ENCODE data around the gene GALE. TPM values are rescaled to one million over a fixed set of nuclear protein-coding genes. Genes with fewer than 3 reads are reported as not detected.

GALE gene
- total and polyA plus RNA-seq, 2 of the 13 experiments (the other 11 are each of a cell fraction or from before 2014, with no cell fraction given): 85.2 to 88.4 TPM

- H3K4me3 ChIP-seq (replicated peaks in 1 of 3; ENCODE audit: insufficient read depth in 1 of 3, low read depth in 2 of 3, low read length in 3 of 3): no peak overlapping the region
- H3K36me3 ChIP-seq (replicated peaks in 1 of 2; ENCODE audit: control insufficient read depth in 1 of 2, insufficient read depth in 2 of 2, low read length in 2 of 2): peaks cover 16 to 44% of the 10 kb centered on the region in 2 experiments; a peak in 4 of 5 replicates
- peaks cover 7% of the 10 kb centered on the region; the same call in 1 of the 2 replicates for H4K20me1 ChIP-seq (ENCODE audit: insufficient read depth, low read length)
- H3K4me1 ChIP-seq (ENCODE audit: insufficient read depth, low read length): peaks cover 44% of the 10 kb centered on the region
- peaks cover 22% of the 10 kb centered on the region for H3K79me2 ChIP-seq (ENCODE audit: insufficient read depth, low read length)
- H3K9me3 ChIP-seq (ENCODE audit: low read length): no peaks in the 10 kb centered on the region
- H2AFZ ChIP-seq (ENCODE audit: low read length): no peak overlapping the region
- no TSS peak for BruUV-seq (replicated peaks)
- H3K27ac ChIP-seq (ENCODE audit: extremely low read length, insufficient read depth, low read length): no peak overlapping the region
- FAIRE-seq (no peak), DNase-seq (ENCODE audit: low spot score) (no peak), ATAC-seq (no peak)
- H3K27me3 ChIP-seq (ENCODE audit: control insufficient read depth in 1 of 2, insufficient read depth in 2 of 2, low read length in 2 of 2): no peaks in the 10 kb centered on the region; a peak in 1 of 5 replicates
- H3K4me2 ChIP-seq (ENCODE audit: low read depth, low read length): no peak overlapping the region
- POLR2A ChIA-PET: interaction anchor here (0.6 to 10.9 kb wide), 2 partner anchors 17 to 31 kb away, joined by 3 to 154 read pairs; partner anchors contain the start of genes HMGCL and PITHD1
- in situ Hi-C loops (cut with HindIII; ENCODE audit: extremely low pct_ligation_motif_present, low pct_unique_long_range_greater_than_20kb) (no loop called here), intact Hi-C loops (cut with micrococcal nuclease; ENCODE audit: unreplicated experiment) (no loop called here)
- CTCF ChIA-PET (ENCODE audit: low intra/inter-chr PET ratio, low total read pairs): no interaction called here
- 97% methylated on average over 11 of the region's 21 CpGs for WGBS (ENCODE audit: low lambda C conversion rate)
- no peak overlapping the region for H3K9ac ChIP-seq (ENCODE audit: insufficient read depth, low read depth, low read length)
- TF ChIP-seq NR2F1 (CRISPR knock-in tag; IDR thresholded peaks at IDR 0.05) (no peak), NR2F6 (IDR thresholded peaks at IDR 0.05) (no peak), NR2F6 (CRISPR knock-in tag; IDR thresholded peaks at IDR 0.05) (no peak), HMGA1 (CRISPR knock-in tag; conservative IDR thresholded peaks at IDR 0.05) (no peak), PAF1 (CRISPR knock-in tag; IDR thresholded peaks at IDR 0.05) (no peak), RBAK (CRISPR knock-in tag; IDR thresholded peaks at IDR 0.05) (no peak), EHMT2 (IDR thresholded peaks at IDR 0.05; ENCODE audit: borderline replicate concordance, low read depth, low read length) (no peak), EP300 (IDR thresholded peaks at IDR 0.05; ENCODE audit: low read depth in 2 of 2, low read length in 2 of 2) (no peak), EP300 (CRISPR knock-in tag; IDR thresholded peaks at IDR 0.05; ENCODE audit: borderline replicate concordance) (no peak), MTA1 (CRISPR knock-in tag; IDR thresholded peaks at IDR 0.05; ENCODE audit: borderline replicate concordance) (no peak), ZNF614 (CRISPR knock-in tag; IDR thresholded peaks at IDR 0.05; ENCODE audit: borderline replicate concordance) (no peak), ZNF530 (CRISPR knock-in tag; IDR thresholded peaks at IDR 0.05; ENCODE audit: low read depth) (no peak), POLR2AphosphoS5 (IDR thresholded peaks at IDR 0.05; ENCODE audit: low read depth, low read length) (peak; percentile 34; the same call in 1 of the 2 replicates), KMT2B (CRISPR knock-in tag; IDR thresholded peaks at IDR 0.05) (no peak), ZNF292 (CRISPR knock-in tag; IDR thresholded peaks at IDR 0.05; ENCODE audit: borderline replicate concordance, low read depth) (no peak), ZNF460 (CRISPR knock-in tag; IDR thresholded peaks at IDR 0.05; ENCODE audit: borderline replicate concordance) (no peak), RBM22 (optimal IDR thresholded peaks at IDR 0.05; ENCODE audit: low read length) (peak; percentile 59), CEBPB (IDR thresholded peaks at IDR 0.05; ENCODE audit: borderline replicate concordance, low read depth, low read length) (no peak), REXO4 (CRISPR knock-in tag; IDR thresholded peaks at IDR 0.05; ENCODE audit: borderline replicate concordance) (no peak), ZFP41 (CRISPR knock-in tag; IDR thresholded peaks at IDR 0.05; ENCODE audit: borderline replicate concordance) (no peak), YY1 (IDR thresholded peaks at IDR 0.05; ENCODE audit: insufficient read depth, insufficient replicate concordance, low read depth, low read length) (no peak), MTF2 (CRISPR knock-in tag; IDR thresholded peaks at IDR 0.05; ENCODE audit: borderline replicate concordance) (no peak), RBFOX2 (IDR thresholded peaks at IDR 0.05; ENCODE audit: low read depth, low read length) (peak; percentile 52)
- TF ChIP-seq, protein P1, sequence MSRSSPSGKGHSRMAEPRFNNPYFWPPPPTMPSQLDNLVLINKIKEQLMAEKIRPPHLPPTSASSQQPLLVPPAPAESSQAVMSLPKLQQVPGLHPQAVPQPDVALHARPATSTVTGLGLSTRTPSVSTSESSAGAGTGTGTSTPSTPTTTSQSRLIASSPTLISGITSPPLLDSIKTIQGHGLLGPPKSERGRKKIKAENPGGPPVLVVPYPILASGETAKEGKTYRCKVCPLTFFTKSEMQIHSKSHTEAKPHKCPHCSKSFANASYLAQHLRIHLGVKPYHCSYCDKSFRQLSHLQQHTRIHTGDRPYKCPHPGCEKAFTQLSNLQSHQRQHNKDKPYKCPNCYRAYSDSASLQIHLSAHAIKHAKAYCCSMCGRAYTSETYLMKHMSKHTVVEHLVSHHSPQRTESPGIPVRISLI (CRISPR knock-in tag; IDR thresholded peaks at IDR 0.05; ENCODE audit: borderline replicate concordance): no peak
Observed at GRCh38 chr1:23793861-23794731, 6.5 kb downstream of the GALE start.
